HepG2 (cell line): ENCODE results near the gene THUMPD2. TPM values are rescaled to one million over a fixed set of nuclear protein-coding genes. Genes with fewer than 3 reads are reported as not detected.

Source experiments
- ATAC-seq: fragments of 200-7000 bp; cut with Tn5 transposase; 3 replicates; pipeline ENCODE4 v1.9.1; 2020; ENCODE audit warnings: mild to moderate bottlenecking, moderate library complexity
- BruUV-seq: library from RNA; stranded (reverse); fragments of 400-500 nt; replicated peaks from 2 replicates; lab custom pipeline; 2021; lab: Mats Ljungman, UMichigan
- CTCF ChIA-PET: fragments of 300-600 bp; formaldehyde crosslinking; extraction: SDS; loops from one replicate; lab custom pipeline; 2021; ENCODE audit warnings: low total read pairs, inconsistent platforms, low intra/inter-chr PET ratio; lab: Yijun Ruan, JAX
- POLR2A ChIA-PET: fragments of 350-600 bp; sonication (Branson Sonifier 250); formaldehyde crosslinking; loops from one replicate; lab custom pipeline; 2020; ENCODE audit warnings: antibody characterized with exemption, inconsistent platforms; lab: Yijun Ruan, JAX
- DNase-seq: peaks from one replicate; pipeline ENCODE4 v3.0.0-alpha.2; 2015; ENCODE audit warnings: low spot score
- FAIRE-seq: peaks from 3 replicates; lab custom pipeline; 2011; peaks lifted over from hg19 to GRCh38; lab: Jason Lieb, UNC
- H2AFZ ChIP-seq: one replicate; pipeline ENCODE4 v1.6.1; 2011; ENCODE audit warnings: low read length, inconsistent platforms
- H3K27ac ChIP-seq: fragments of 300-600 bp; 3 replicates; pipeline ENCODE4 v1.8.0; 2011; ENCODE audit warnings: mixed run types, mild to moderate bottlenecking, mixed read lengths, low read length, inconsistent platforms; ENCODE audit not compliant: insufficient read depth; ENCODE audit errors: extremely low read length
- H3K27me3 ChIP-seq, 2 experiments: fragments of 200-600 bp in 1 of 2; 2 replicates in 1 of 2; 3 replicates in 1 of 2; pipeline versions ENCODE4 v1.6.0 to v1.8.0; 2011; ENCODE audit warnings: low read length in 2 of 2, mild to moderate bottlenecking in 2 of 2, moderate library complexity in 2 of 2, inconsistent platforms in 1 of 2; ENCODE audit not compliant: insufficient read depth in 2 of 2, control insufficient read depth in 1 of 2
- H3K36me3 ChIP-seq, 2 experiments: fragments of 200-600 bp in 1 of 2; replicated peaks in 1 of 2; 2 replicates in 1 of 2; 3 replicates in 1 of 2; pipeline versions ENCODE4 v1.5.1 to v1.8.0; 2011; ENCODE audit warnings: low read length in 2 of 2, inconsistent platforms in 1 of 2; ENCODE audit not compliant: insufficient read depth in 2 of 2, control insufficient read depth in 1 of 2
- H3K4me1 ChIP-seq: 2 replicates; pipeline ENCODE4 v1.5.1; 2012; ENCODE audit warnings: low read length, inconsistent platforms; ENCODE audit not compliant: insufficient read depth
- H3K4me2 ChIP-seq: 2 replicates; pipeline ENCODE4 v1.6.0; 2011; ENCODE audit warnings: low read depth, low read length, inconsistent platforms
- H3K4me3 ChIP-seq, 3 experiments: fragments of 200-600 bp in 1 of 3; sonication (generic), shearing (Covaris generic) in 1 of 3; replicated peaks in 1 of 3; 2 replicates each; pipeline ENCODE4 v1.5.1; 2011 to 2016; ENCODE audit warnings: low read length in 3 of 3, inconsistent platforms in 2 of 3, low read depth in 2 of 3, mild to moderate bottlenecking in 2 of 3, control low read depth in 1 of 3, mixed read lengths in 1 of 3; ENCODE audit not compliant: insufficient read depth in 1 of 3
- H3K79me2 ChIP-seq: one replicate; pipeline ENCODE4 v1.6.1; 2011; ENCODE audit warnings: low read length, inconsistent platforms; ENCODE audit not compliant: insufficient read depth
- H3K9ac ChIP-seq: 2 replicates; pipeline ENCODE4 v1.6.0; 2011; ENCODE audit warnings: mild to moderate bottlenecking, low read depth, low read length, inconsistent platforms; ENCODE audit not compliant: insufficient read depth
- H3K9me3 ChIP-seq: 2 replicates; pipeline ENCODE4 v1.5.1; 2012; ENCODE audit warnings: mild to moderate bottlenecking, low read length
- H4K20me1 ChIP-seq: 2 replicates; pipeline ENCODE4 v1.6.0; 2011; ENCODE audit warnings: inconsistent platforms, mild to moderate bottlenecking, low read length, moderate library complexity; ENCODE audit not compliant: insufficient read depth
- FOXK2 ChIP-seq: fragments of 450-650 bp; IDR thresholded peaks from 2 replicates; pipeline ENCODE4 v1.6.1; 2016
- HMG20A ChIP-seq: IDR thresholded peaks from 2 replicates; pipeline ENCODE4 v1.6.1; 2016; ENCODE audit warnings: borderline replicate concordance
- HNRNPL ChIP-seq: fragments of 200-400 bp; formaldehyde crosslinking; IDR thresholded peaks from 2 replicates; pipeline ENCODE4 v1.6.1; 2017; ENCODE audit warnings: mild to moderate bottlenecking, low read depth, low read length
- IRF1 ChIP-seq: sonication (generic); formaldehyde crosslinking; IDR thresholded peaks from 2 replicates; pipeline ENCODE4 v1.4.0; 2020; ENCODE audit warnings: low read depth, mild to moderate bottlenecking, missing genetic modification reagents
- KAT8 ChIP-seq: IDR thresholded peaks from 2 replicates; pipeline ENCODE4 v1.6.1; 2016; ENCODE audit warnings: missing genetic modification reagents, missing compliant biosample characterization
- MEF2D ChIP-seq: sonication (generic); formaldehyde crosslinking; IDR thresholded peaks from 2 replicates; pipeline ENCODE4 v1.5.1; 2020; ENCODE audit warnings: mild to moderate bottlenecking, missing genetic modification reagents
- PLRG1 ChIP-seq: fragments of 450-650 bp; conservative IDR thresholded peaks from 2 replicates; pipeline ENCODE4 v1.6.1; 2016
- RELA ChIP-seq: sonication (generic); formaldehyde crosslinking; IDR thresholded peaks from 2 replicates; pipeline ENCODE4 v1.4.0; 2020; ENCODE audit warnings: missing genetic modification reagents
- REST ChIP-seq, 2 experiments: IDR thresholded peaks; 2 replicates each; pipeline ENCODE4 v1.6.1; 2011 to 2012; ENCODE audit warnings: low read length in 2 of 2, borderline replicate concordance in 1 of 2, low read depth in 1 of 2, mild to moderate bottlenecking in 1 of 2, moderate library complexity in 1 of 2
- STAT5B ChIP-seq: sonication (generic); formaldehyde crosslinking; IDR thresholded peaks from 2 replicates; pipeline ENCODE4 v1.4.0; 2020; ENCODE audit warnings: missing genetic modification reagents
- ZNF543 ChIP-seq: sonication (generic); formaldehyde crosslinking; IDR thresholded peaks from 2 replicates; pipeline ENCODE4 v1.4.0; 2020; ENCODE audit warnings: mild to moderate bottlenecking, missing genetic modification reagents
- WGBS: methylation state at CpG from one replicate; pipeline ENCODE4 v1.1.6; 2017; ENCODE audit warnings: low lambda C conversion rate; 5-methylcytosine and 5-hydroxymethylcytosine counted together
- in situ Hi-C: cut with HindIII; loops from 2 replicates; pipeline ENCODE4 v1.10.0; 2017; ENCODE audit warnings: low pct_unique_long_range_greater_than_20kb; ENCODE audit not compliant: extremely low pct_ligation_motif_present
- intact Hi-C: fragments of 100-400 bp; cut with micrococcal nuclease; formaldehyde crosslinking; loops from one replicate; pipeline ENCODE4 v1.10.0; 2022; ENCODE audit not compliant: unreplicated experiment
- polyA plus RNA-seq, 8 experiments: library from polyadenylated mRNA; depleted of rRNA in 3 of 8; stranded (reverse) in 7 of 8; unstranded in 1 of 8; fragments of >200 nt; fragmentation: Illumina TruSeq in 4 of 8; extraction: Trizol in 4 of 8; gene quantifications; 2 replicates each; pipeline versions ENCODE4 v1.2.1 to v1.2.3, GENCODE V29; 2011 to 2016; ENCODE audit warnings: low read depth in 4 of 8, missing spikeins in 1 of 8, mixed read lengths in 1 of 8; ENCODE audit not compliant: insufficient read depth in 1 of 8
- total RNA-seq, 5 experiments: library from RNA; depleted of rRNA; stranded (reverse); fragments of >200 nt; fragmentation: Illumina TruSeq; extraction: Trizol; gene quantifications; 2 replicates each; pipeline ENCODE4 v1.2.3, GENCODE V29; 2016; ENCODE audit warnings: low read depth in 1 of 5

THUMPD2 gene
- total and polyA plus RNA-seq, 2 of the 13 experiments (the other 11 are each of a cell fraction or from before 2014, with no cell fraction given): 11.8 to 15.6 TPM

- in situ Hi-C loops: no loop called here
- no peaks in the 10 kb centered on the region; a peak in 1 of 5 replicates for H3K27me3 ChIP-seq
- H3K4me2 ChIP-seq: peak overlapping the region; percentile 50; the same call in 1 of the 2 replicates
- H3K36me3 ChIP-seq: no peaks in the 10 kb centered on the region
- H2AFZ ChIP-seq: no peak overlapping the region
- H3K4me3 ChIP-seq: no peak overlapping the region
- POLR2A ChIA-PET: no interaction called here
- H3K9me3 ChIP-seq: no peaks in the 10 kb centered on the region
- no peak overlapping the region for H3K9ac ChIP-seq
- peaks cover 35% of the 10 kb centered on the region for H3K4me1 ChIP-seq
- H4K20me1 ChIP-seq: no peaks in the 10 kb centered on the region
- no TSS peak for BruUV-seq
- FAIRE-seq (no peak), ATAC-seq (no peak), DNase-seq (no peak)
- no peak overlapping the region for H3K27ac ChIP-seq
- H3K79me2 ChIP-seq: peaks cover 11% of the 10 kb centered on the region
- WGBS: 86% methylated on average over 2 of the region's 2 CpGs
- CTCF ChIA-PET: no interaction called here
- TF ChIP-seq FOXK2: no peak
- TF ChIP-seq KAT8: no peak
- TF ChIP-seq HMG20A (CRISPR knock-in tag): no peak
- no peak for TF ChIP-seq ZNF543
- TF ChIP-seq PLRG1: no peak
- no peak for TF ChIP-seq REST (IDR thresholded peaks at IDR 0.05; ENCODE audit: borderline replicate concordance in 1 of 2, low read depth in 1 of 2, low read length in 2 of 2)
- TF ChIP-seq HNRNPL: no peak
- no peak for TF ChIP-seq IRF1 (CRISPR knock-in tag)
- no peak for TF ChIP-seq STAT5B (CRISPR knock-in tag)
- TF ChIP-seq RELA (CRISPR knock-in tag): no peak
- TF ChIP-seq MEF2D (CRISPR knock-in tag): no peak
- intact Hi-C loops: no loop called here
Measured at GRCh38 chr2:39782591-39782990, 3.5 kb upstream of the THUMPD2 start.
